BJ (cell line): ENCODE results near the gene FLII. TPM values are rescaled to one million over a fixed set of nuclear protein-coding genes. Genes with fewer than 3 reads are reported as not detected.

Experiments used
- CTCF ChIA-PET: fragments of 350-600 bp; formaldehyde crosslinking; extraction: SDS; loops from one replicate; lab custom pipeline; 2021; ENCODE audit warnings: antibody characterized with exemption, inconsistent platforms; lab: Yijun Ruan, JAX
- POLR2A ChIA-PET: fragments of 300-600 bp; sonication (Branson Sonifier 250); formaldehyde crosslinking; extraction: SDS; loops from one replicate; lab custom pipeline; 2021; ENCODE audit warnings: antibody characterized with exemption; lab: Charles Lee
- DNase-seq: peaks from one replicate; pipeline ENCODE4 v3.0.0-alpha.2; 2011; ENCODE audit warnings: low read depth
- H3K27me3 ChIP-seq: 2 replicates; pipeline ENCODE4 v1.6.0; 2011; ENCODE audit warnings: low read length; ENCODE audit not compliant: control insufficient read depth, insufficient read depth
- H3K36me3 ChIP-seq: 2 replicates; pipeline ENCODE4 v1.5.1; 2011; ENCODE audit warnings: low read length; ENCODE audit not compliant: control insufficient read depth, insufficient read depth
- H3K4me3 ChIP-seq: 2 replicates; pipeline ENCODE4 v1.5.1; 2011; ENCODE audit warnings: low read depth, mild to moderate bottlenecking, control low read depth, low read length
- polyA plus RNA-seq: library from polyadenylated mRNA; depleted of rRNA; stranded (reverse); fragments of >200 nt; gene quantifications from 2 replicates; pipeline ENCODE4 v1.2.3, GENCODE V29; 2011
- TF ChIP-seq, protein P1 (sequence below): IDR thresholded peaks from 2 replicates; pipeline ENCODE4 v1.5.1; 2011; ENCODE audit warnings: low read depth, mild to moderate bottlenecking, control low read depth, inconsistent platforms, low read length, moderate library complexity; ENCODE audit not compliant: insufficient read depth

FLII gene
- polyA plus RNA-seq, 1 experiment: 425 TPM

DNA sequence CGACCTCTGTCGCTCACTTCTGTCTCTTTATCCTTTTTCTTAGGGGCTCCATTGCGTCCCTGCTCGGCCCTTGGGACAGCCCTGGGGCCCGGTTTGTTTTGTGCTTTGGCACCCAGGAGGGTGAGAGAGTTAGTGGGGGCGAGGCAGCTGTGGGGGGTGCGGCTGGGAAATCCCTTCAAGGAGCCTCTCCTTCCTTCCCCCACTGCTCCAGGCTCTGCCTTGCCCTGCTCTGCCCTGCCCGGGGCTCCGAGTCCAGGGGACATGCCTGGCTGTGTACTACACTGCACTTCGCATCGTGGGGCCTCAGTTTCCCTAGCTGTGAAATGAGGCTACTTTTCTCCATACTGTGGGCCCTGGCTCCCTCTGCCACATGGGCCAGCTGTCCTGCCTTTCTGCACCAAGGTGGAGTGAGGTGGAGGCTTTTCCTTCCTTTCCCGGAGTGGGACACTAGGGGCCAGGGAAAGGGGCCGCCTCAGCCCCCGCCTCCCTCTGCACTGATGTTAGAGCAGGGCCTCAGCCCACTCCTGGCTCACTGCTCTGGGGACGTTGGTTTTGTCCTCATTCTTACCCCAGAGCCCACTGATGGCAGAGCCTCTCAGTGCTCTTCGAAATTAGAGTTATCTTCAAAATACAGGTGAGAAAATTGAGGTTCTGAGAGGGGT is 32.1 kb downstream of the FLII start:
- TF ChIP-seq, protein P1, sequence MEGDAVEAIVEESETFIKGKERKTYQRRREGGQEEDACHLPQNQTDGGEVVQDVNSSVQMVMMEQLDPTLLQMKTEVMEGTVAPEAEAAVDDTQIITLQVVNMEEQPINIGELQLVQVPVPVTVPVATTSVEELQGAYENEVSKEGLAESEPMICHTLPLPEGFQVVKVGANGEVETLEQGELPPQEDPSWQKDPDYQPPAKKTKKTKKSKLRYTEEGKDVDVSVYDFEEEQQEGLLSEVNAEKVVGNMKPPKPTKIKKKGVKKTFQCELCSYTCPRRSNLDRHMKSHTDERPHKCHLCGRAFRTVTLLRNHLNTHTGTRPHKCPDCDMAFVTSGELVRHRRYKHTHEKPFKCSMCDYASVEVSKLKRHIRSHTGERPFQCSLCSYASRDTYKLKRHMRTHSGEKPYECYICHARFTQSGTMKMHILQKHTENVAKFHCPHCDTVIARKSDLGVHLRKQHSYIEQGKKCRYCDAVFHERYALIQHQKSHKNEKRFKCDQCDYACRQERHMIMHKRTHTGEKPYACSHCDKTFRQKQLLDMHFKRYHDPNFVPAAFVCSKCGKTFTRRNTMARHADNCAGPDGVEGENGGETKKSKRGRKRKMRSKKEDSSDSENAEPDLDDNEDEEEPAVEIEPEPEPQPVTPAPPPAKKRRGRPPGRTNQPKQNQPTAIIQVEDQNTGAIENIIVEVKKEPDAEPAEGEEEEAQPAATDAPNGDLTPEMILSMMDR: no peak
- CTCF ChIA-PET: interaction anchor here (0.6 kb wide), 1 partner anchor 84 kb away, joined by 3 read pairs; no protein-coding TSS in a partner anchor

DNA sequence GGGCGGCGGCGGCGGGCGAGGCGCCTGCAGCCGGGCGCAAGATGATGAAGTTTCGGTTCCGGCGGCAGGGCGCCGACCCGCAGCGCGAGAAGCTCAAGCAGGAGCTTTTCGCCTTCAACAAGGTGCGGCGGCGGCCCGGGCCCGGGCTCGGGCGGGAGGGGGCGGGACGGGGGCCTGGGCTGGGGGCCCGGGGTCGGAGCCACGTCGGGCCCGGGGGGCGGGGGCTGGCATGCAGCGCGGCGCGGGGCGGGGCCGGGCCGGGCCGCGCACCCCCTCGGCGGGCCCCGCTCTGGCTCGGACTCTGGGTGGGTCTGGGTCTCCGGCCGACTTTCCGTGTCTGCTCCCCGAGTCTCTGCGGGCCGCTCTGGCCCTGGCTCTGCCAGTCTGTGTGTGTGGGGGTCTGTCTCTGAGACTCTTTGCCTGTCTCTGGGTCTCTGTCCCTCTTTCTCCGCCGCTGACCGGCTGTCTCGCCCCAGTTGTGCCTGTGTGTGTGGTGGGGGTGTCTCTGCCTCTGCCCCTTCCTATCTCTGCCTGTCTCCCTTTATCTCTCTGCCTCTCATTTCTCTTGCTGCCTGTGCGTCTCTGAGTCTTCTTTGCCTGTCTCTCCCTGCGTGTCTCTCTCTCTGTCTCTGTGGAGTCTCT is 32.8 kb downstream of the FLII start:
- DNase-seq: no peak
- Histone ChIP-seq H3K27me3 (no peaks in the 10 kb centered on the region), H3K36me3 (no peaks in the 10 kb centered on the region; the same call in 1 of the 2 replicates), H3K4me3 (peak overlapping the region; percentile 94)
- POLR2A ChIA-PET: no interaction called here
- TF ChIP-seq, protein P1: no peak
- CTCF ChIA-PET: no interaction called here

More for the DNA sequence above, 32.1 kb downstream of the FLII start:
- Histone ChIP-seq H3K4me3 (peak overlapping the region; percentile 94), H3K27me3 (no peaks in the 10 kb centered on the region), H3K36me3 (no peaks in the 10 kb centered on the region; the same call in 1 of the 2 replicates)
- no peak for DNase-seq
- POLR2A ChIA-PET: no interaction called here

DNA sequence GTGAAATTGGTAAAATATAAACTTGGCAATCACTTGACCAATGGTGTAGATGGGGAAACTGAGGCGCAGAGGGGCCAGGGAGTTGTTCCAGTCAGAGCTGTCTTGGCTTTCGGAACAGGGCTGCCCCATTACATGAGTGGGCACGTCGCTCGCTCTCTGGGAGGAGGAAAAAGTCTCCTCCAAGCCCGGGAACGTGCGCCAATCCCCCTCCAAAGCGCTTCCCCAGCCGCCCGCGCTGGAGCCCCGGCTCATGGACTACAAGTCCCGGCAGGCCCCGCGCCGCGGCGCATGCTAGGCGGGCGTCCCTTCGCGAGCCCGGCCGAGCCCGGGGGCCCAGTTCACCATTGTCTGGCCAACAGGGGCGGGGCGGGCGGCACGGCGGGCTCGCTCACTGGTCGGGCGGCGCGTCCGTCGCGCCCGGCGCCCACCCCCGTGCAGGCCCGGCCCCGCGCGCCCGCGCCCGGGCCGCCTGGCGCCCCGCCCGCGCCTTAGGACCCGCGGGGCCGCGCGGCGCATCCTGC is 33.4 kb downstream of the FLII start, which contains the start of gene LLGL1:
Gene LLGL1 (plus strand): TSS at position 515 of the 521 bp plus-strand sequence. CDS start 48 bp downstream, outside the sequence.
- ChIA-PET CTCF (no interaction called here), POLR2A (no interaction called here)
- H3K27me3 ChIP-seq: no peaks in the 10 kb centered on the region
- H3K4me3 ChIP-seq: peak within 1 kb of the TSS; percentile 94
- TF ChIP-seq, protein P1: no peak
- no peaks in the 10 kb centered on the region; the same call in 1 of the 2 replicates for H3K36me3 ChIP-seq
- DNase-seq: peak; percentile 45

DNA sequence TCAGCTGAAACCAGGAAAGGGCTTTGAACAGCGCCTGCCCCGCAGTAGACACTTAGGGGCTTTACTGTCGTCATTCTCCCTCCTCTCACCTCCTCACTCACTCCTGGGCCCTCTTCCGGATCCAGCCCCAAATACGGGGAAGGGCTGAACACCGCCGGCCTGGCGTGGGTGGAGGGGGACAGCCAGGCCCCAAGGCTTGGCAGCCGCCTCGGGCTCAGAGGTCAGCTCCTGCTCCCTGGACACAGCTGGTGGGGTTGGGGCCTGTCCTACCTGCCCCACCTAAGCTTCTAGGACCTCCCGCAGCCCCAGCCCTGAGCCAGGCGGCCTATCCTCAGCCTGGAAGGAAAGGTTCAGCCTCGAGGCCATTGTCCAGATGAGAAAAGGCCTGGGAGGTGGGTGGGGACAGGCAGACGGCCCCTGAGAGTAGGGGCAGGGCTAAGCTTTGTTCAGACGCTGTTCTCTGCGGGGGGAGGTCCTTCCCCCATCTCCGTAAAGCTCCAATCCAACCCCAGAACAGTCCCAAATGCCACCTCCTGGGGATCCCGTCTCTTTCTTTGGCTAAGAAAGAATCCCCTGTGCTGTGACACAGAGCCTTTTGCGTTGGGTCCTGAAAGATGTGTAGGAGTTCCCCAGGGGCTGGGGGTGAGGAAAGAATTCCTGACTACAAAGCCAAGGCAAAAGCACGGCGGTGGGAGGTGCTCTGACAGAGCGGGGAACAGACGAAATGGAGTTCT is 34.0 kb downstream of the FLII start:
- POLR2A ChIA-PET: no interaction called here
- CTCF ChIA-PET: interaction anchor here (1.3 to 1.4 kb wide), 2 partner anchors 10 to 23 kb away, joined by 5 to 6 read pairs; no protein-coding TSS in a partner anchor
- no peaks in the 10 kb centered on the region for H3K36me3 ChIP-seq
- no peak overlapping the region for H3K4me3 ChIP-seq
- no peak for DNase-seq
- no peaks in the 10 kb centered on the region for H3K27me3 ChIP-seq
- TF ChIP-seq, protein P1: no peak
